Breast epithelium (tissue), 4 donors: ENCODE results near the gene AGO3. TPM values are rescaled to one million over a fixed set of nuclear protein-coding genes. Genes with fewer than 3 reads are reported as not detected.

Experiments used
- DNase-seq, 2 donors: peaks; one replicate each; pipeline ENCODE4 v3.0.0-alpha.2; 2019; ENCODE audit warnings: low spot score in 2 of 2
- H3K27ac ChIP-seq, 2 donors: fragments of 200-600 bp; sonication (generic) in 1 of 2; one replicate each; pipeline ENCODE4 v1.5.1; 2016 to 2019; ENCODE audit warnings: mild to moderate bottlenecking in 1 of 2
- H3K27me3 ChIP-seq, 2 donors: fragments of 200-600 bp; sonication (generic) in 1 of 2; one replicate each; pipeline versions ENCODE4 v1.5.1 to v1.6.0; 2017 to 2019; ENCODE audit warnings: control low read depth in 1 of 2, mild to moderate bottlenecking in 1 of 2
- H3K36me3 ChIP-seq: fragments of 200-600 bp; one replicate; pipeline ENCODE4 v1.5.1; 2019
- H3K4me1 ChIP-seq, 2 donors: fragments of 200-600 bp; sonication (generic); one replicate each; pipeline ENCODE4 v1.5.1; 2016 to 2019; ENCODE audit warnings: control low read depth in 1 of 2
- H3K4me3 ChIP-seq, 3 donors: fragments of 200-600 bp; sonication (generic); 1 replicate in 2 of 3; 2 replicates in 1 of 3; pipeline ENCODE4 v1.5.1; 2016 to 2019; ENCODE audit warnings: mild to moderate bottlenecking in 3 of 3, moderate library complexity in 2 of 3
- H3K9me3 ChIP-seq, 2 donors: fragments of 200-600 bp; sonication (generic) in 1 of 2; one replicate each; pipeline ENCODE4 v1.5.1; 2016 to 2019; ENCODE audit warnings: control low read depth in 1 of 2
- CTCF ChIP-seq, 3 donors: fragments of 450-650 bp; IDR thresholded peaks; one replicate each; pipeline ENCODE4 v1.5.1; 2016 to 2017; ENCODE audit warnings: antibody characterized with exemption in 3 of 3, mild to moderate bottlenecking in 3 of 3, moderate library complexity in 3 of 3
- POLR2A ChIP-seq: fragments of 450-650 bp; IDR thresholded peaks from one replicate; pipeline ENCODE4 v1.6.1; 2016; ENCODE audit warnings: antibody characterized with exemption, mild to moderate bottlenecking, moderate library complexity
- POLR2AphosphoS5 ChIP-seq, 3 donors: sonication (generic); formaldehyde crosslinking; IDR thresholded peaks; one replicate each; pipeline ENCODE4 v1.6.1; 2017; ENCODE audit warnings: antibody characterized with exemption in 3 of 3
- intact Hi-C: fragments of 100-400 bp; cut with DNase I; formaldehyde crosslinking; loops from one replicate; pipeline ENCODE4 v1.15.1; 2023; ENCODE audit warnings: low total_unique reads
- total RNA-seq, 3 donors: library from RNA; depleted of rRNA; stranded (reverse); fragments of >200 nt; gene quantifications; one replicate each; pipeline ENCODE4 v1.1.0, GENCODE V29; 2016

The AGO3 gene
- total RNA-seq, 3 donors from 2014 or later, result 28.2 TPM

DNA sequence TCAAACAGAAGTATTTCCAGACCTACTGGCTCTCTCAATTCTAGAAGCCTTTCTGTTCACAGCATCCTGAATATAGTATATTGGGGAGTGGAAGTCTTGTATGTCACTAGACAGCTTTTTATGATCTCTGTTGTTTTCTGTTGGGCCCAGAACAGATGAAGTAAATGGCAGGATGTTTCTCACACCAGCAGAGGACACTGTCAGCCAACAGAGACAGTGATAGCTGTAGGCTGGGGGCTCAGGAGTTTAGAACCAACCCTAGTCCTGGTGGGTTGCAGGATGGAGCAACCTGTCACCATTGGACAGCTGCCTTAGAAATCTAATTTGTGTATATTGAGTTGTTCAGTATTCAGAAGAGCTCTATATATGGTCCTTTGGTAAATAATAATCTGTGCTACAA lies 31.0 kb upstream of the AGO3 start:
- no peaks in the 10 kb centered on the region for H3K27me3 ChIP-seq
- no peak overlapping the region for H3K4me3 ChIP-seq
- no peak for TF ChIP-seq CTCF (IDR thresholded peaks at IDR 0.05)
- TF ChIP-seq POLR2AphosphoS5 (IDR thresholded peaks at IDR 0.05), result no peak
- TF ChIP-seq POLR2A, result no peak
- H3K9me3 ChIP-seq, result no peaks in the 10 kb centered on the region
- intact Hi-C loops, result no loop called here
- no peak for DNase-seq
- H3K36me3 ChIP-seq, result peaks cover 6% of the 10 kb centered on the region
- H3K4me1 ChIP-seq, result no peaks in the 10 kb centered on the region
- no peak overlapping the region for H3K27ac ChIP-seq

DNA sequence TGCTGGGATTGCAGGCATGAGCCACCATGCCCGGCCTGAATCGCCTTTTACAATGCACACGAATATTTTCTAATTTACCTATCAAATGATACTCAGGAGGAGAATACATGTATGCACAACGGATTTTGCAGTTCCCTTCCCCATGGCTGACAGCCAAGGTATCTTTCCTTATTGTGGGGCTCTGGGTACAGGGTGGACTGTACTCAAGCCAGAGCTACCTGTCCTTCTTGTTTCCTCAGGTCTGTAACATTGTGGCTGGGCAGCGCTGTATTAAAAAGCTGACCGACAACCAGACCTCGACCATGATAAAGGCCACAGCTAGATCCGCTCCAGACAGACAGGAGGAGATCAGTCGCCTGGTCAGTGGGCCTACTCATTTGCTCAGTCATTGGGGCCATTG lies 29.7 kb upstream of the AGO3 start:
- Histone ChIP-seq H3K9me3 (no peaks in the 10 kb centered on the region), H3K27ac (no peak overlapping the region), H3K4me1 (no peaks in the 10 kb centered on the region), H3K4me3 (no peak overlapping the region), H3K36me3 (peaks cover 6% of the 10 kb centered on the region), H3K27me3 (no peaks in the 10 kb centered on the region)
- intact Hi-C loops, result no loop called here
- DNase-seq, result no peak
- TF ChIP-seq POLR2A (no peak), CTCF (IDR thresholded peaks at IDR 0.05) (no peak), POLR2AphosphoS5 (IDR thresholded peaks at IDR 0.05) (no peak)

GRCh38 chr1:35902671-35903070 lies 28.2 kb upstream of the AGO3 start:
- Histone ChIP-seq H3K4me3 (no peak overlapping the region), H3K9me3 (no peaks in the 10 kb centered on the region), H3K27me3 (no peaks in the 10 kb centered on the region), H3K4me1 (no peaks in the 10 kb centered on the region), H3K27ac (no peak overlapping the region), H3K36me3 (peaks cover 11% of the 10 kb centered on the region)
- intact Hi-C loops, result no loop called here
- TF ChIP-seq CTCF (IDR thresholded peaks at IDR 0.05) (no peak), POLR2AphosphoS5 (IDR thresholded peaks at IDR 0.05) (no peak)
- DNase-seq, result no peak

- H3K27ac ChIP-seq, result no peak overlapping the region
- no peaks in the 10 kb centered on the region for H3K9me3 ChIP-seq
- no peaks in the 10 kb centered on the region for H3K4me1 ChIP-seq
- intact Hi-C loops, result no loop called here
- H3K36me3 ChIP-seq, result peaks cover 19% of the 10 kb centered on the region
- no peaks in the 10 kb centered on the region for H3K27me3 ChIP-seq
- H3K4me3 ChIP-seq, result no peak overlapping the region
- TF ChIP-seq POLR2AphosphoS5 (IDR thresholded peaks at IDR 0.05) (no peak), CTCF (IDR thresholded peaks at IDR 0.05) (no peak), POLR2A (no peak)
- DNase-seq, result no peak
Observed at GRCh38 chr1:35914717-35915116, 16.2 kb upstream of the AGO3 start.

DNA sequence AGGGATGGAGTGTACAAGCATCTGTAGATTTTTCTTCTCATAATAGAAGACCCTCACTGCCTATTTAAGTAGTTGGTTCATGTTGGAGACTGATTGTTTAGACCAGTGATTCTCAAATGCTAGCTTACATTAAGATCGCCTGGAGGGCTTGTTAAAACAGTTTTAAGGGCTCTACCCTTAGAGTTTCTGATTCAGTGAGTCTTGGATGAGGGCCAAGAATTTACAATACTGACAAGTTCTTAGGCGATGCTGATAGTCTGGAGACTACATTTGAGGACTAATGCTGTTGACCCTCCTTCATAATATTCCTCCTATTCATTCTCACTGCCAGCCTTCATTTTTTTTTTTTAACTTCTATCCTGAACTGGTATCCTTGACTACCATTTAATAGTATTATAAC lies 15.2 kb upstream of the AGO3 start:
- Histone ChIP-seq H3K36me3 (peaks cover 19% of the 10 kb centered on the region), H3K4me1 (no peaks in the 10 kb centered on the region), H3K9me3 (no peaks in the 10 kb centered on the region), H3K4me3 (no peak overlapping the region), H3K27ac (no peak overlapping the region), H3K27me3 (no peaks in the 10 kb centered on the region)
- no peak for TF ChIP-seq POLR2A
- no peak for TF ChIP-seq POLR2AphosphoS5 (IDR thresholded peaks at IDR 0.05)
- no peak for TF ChIP-seq CTCF (IDR thresholded peaks at IDR 0.05)
- intact Hi-C loops, result no loop called here
- DNase-seq, result no peak
